HCT116 (cell line): ENCODE data around the gene NBDY. TPM values are rescaled to one million over a fixed set of nuclear protein-coding genes. Genes with fewer than 3 reads are reported as not detected.

Experiments
- ATAC-seq: fragments of 200-7000 bp; cut with Tn5 transposase; 2 replicates; pipeline ENCODE4 v1.9.1; 2020; ENCODE audit warnings: mild to moderate bottlenecking, moderate library complexity
- BruUV-seq: library from RNA; stranded (reverse); fragments of 400-500 nt; replicated peaks from 2 replicates; lab custom pipeline; 2021; lab: Mats Ljungman, UMichigan
- CTCF ChIA-PET: fragments of 300-600 bp; sonication (Branson Sonifier 250); formaldehyde crosslinking; loops from one replicate; lab custom pipeline; 2021; ENCODE audit warnings: antibody characterized with exemption; lab: Charles Lee
- POLR2A ChIA-PET: fragments of 300-600, 350-600 bp; sonication (Branson Sonifier 250); formaldehyde crosslinking; loops from one replicate; lab custom pipeline; 2021; ENCODE audit warnings: antibody characterized with exemption; lab: Charles Lee
- RAD21 ChIA-PET, 2 experiments: fragments of 300-600 bp; sonication (Branson Sonifier 250); formaldehyde crosslinking; loops; one replicate each; lab custom pipeline; 2023; ENCODE audit warnings: low total read pairs in 2 of 2; ENCODE audit not compliant: uncharacterized antibody in 2 of 2, unreplicated experiment in 2 of 2, low non-redundant PET in 1 of 2; lab: Charles Lee
- DNase-seq: peaks from one replicate; pipeline ENCODE4 v3.0.0-alpha.2; 2010; ENCODE audit warnings: low read depth, low spot score
- H2AFZ ChIP-seq: fragments of 200-600 bp; shearing (Covaris generic), sonication (generic); 2 replicates; pipeline ENCODE4 v1.6.1; 2017; ENCODE audit warnings: low read depth, mixed run types, mixed read lengths, antibody characterized with exemption, low read length; ENCODE audit not compliant: poor library complexity, severe bottlenecking
- H3K27ac ChIP-seq: 2 replicates; pipeline ENCODE4 v1.5.1; 2012; ENCODE audit warnings: low read depth, low read length
- H3K27me3 ChIP-seq: fragments of 200-600 bp; sonication (generic); 2 replicates; pipeline ENCODE4 v1.6.1; 2016; ENCODE audit warnings: mixed run types, low read length, mixed read lengths; ENCODE audit not compliant: insufficient read depth
- H3K36me3 ChIP-seq, 2 experiments: fragments of 200-500 bp in 1 of 2; fragments of 200-600 bp in 1 of 2; sonication (Bioruptor generic) in 1 of 2; sonication (generic) in 1 of 2; 2 replicates each; pipeline versions ENCODE4 v1.5.1 to v1.6.1; 2014 to 2016; ENCODE audit warnings: low read length in 2 of 2, inconsistent platforms in 1 of 2, mixed read lengths in 1 of 2, mixed run types in 1 of 2; ENCODE audit not compliant: insufficient read depth in 2 of 2, control insufficient read depth in 1 of 2
- H3K4me1 ChIP-seq, 2 experiments: fragments of 200-600 bp in 1 of 2; sonication (generic) in 1 of 2; 2 replicates each; pipeline versions ENCODE4 v1.5.1 to v1.6.1; 2012 to 2017; ENCODE audit warnings: low read length in 2 of 2, inconsistent platforms in 1 of 2, mild to moderate bottlenecking in 1 of 2, mixed read lengths in 1 of 2, mixed run types in 1 of 2, moderate library complexity in 1 of 2; ENCODE audit not compliant: insufficient read depth in 2 of 2, control insufficient read depth in 1 of 2
- H3K4me2 ChIP-seq: fragments of 200-600 bp; sonication (generic); 2 replicates; pipeline ENCODE4 v1.6.1; 2017; ENCODE audit warnings: mixed run types, low read length, mixed read lengths
- H3K4me3 ChIP-seq, 2 experiments: fragments of 200-600 bp in 1 of 2; sonication (generic) in 1 of 2; replicated peaks in 1 of 2; 2 replicates each; pipeline ENCODE4 v1.5.1; 2011 to 2016; ENCODE audit warnings: low read length in 2 of 2, control low read depth in 1 of 2, low read depth in 1 of 2, mild to moderate bottlenecking in 1 of 2, mixed read lengths in 1 of 2, mixed run types in 1 of 2
- H3K79me2 ChIP-seq: fragments of 200-600 bp; sonication (generic); 2 replicates; pipeline ENCODE4 v1.6.1; 2017; ENCODE audit warnings: mild to moderate bottlenecking, mixed run types, low read length, moderate library complexity, mixed read lengths; ENCODE audit not compliant: insufficient read depth
- H3K9ac ChIP-seq: fragments of 200-600 bp; sonication (generic); 2 replicates; pipeline ENCODE4 v1.6.1; 2016; ENCODE audit warnings: low read length, mixed read lengths
- H3K9me2 ChIP-seq: fragments of 200-600 bp; sonication (generic), shearing (Covaris generic); 2 replicates; pipeline ENCODE4 v1.6.1; 2017; ENCODE audit warnings: mixed run types, mild to moderate bottlenecking, moderate library complexity; ENCODE audit not compliant: insufficient read depth
- H3K9me3 ChIP-seq, 2 experiments: fragments of 200-500 bp in 1 of 2; fragments of 200-600 bp in 1 of 2; sonication (Bioruptor generic) in 1 of 2; sonication (generic) in 1 of 2; 2 replicates each; pipeline ENCODE4 v1.6.1; 2014 to 2017; ENCODE audit warnings: low read length in 2 of 2, mixed read lengths in 2 of 2, inconsistent platforms in 1 of 2, low read depth in 1 of 2, mild to moderate bottlenecking in 1 of 2, mixed run types in 1 of 2, moderate library complexity in 1 of 2; ENCODE audit not compliant: control insufficient read depth in 1 of 2, insufficient read depth in 1 of 2
- H4K20me1 ChIP-seq: fragments of 200-600 bp; sonication (generic), shearing (Covaris generic); 2 replicates; pipeline ENCODE4 v1.6.1; 2017; ENCODE audit warnings: mixed run types, mild to moderate bottlenecking, moderate library complexity; ENCODE audit not compliant: insufficient read depth
- CBX3 ChIP-seq: IDR thresholded peaks from 2 replicates; pipeline ENCODE4 v1.6.1; 2012; ENCODE audit warnings: low read depth
- CEBPB ChIP-seq: IDR thresholded peaks from 2 replicates; pipeline ENCODE4 v1.6.1; 2012; ENCODE audit warnings: low read depth
- EGR1 ChIP-seq: IDR thresholded peaks from 2 replicates; pipeline ENCODE4 v1.6.1; 2012; ENCODE audit warnings: low read depth
- EZH2 ChIP-seq: fragments of 200-600 bp; sonication (generic); IDR thresholded peaks from 2 replicates; pipeline ENCODE4 v1.6.1; 2017; ENCODE audit warnings: antibody characterized with exemption, mixed run types
- EZH2phosphoT487 ChIP-seq: fragments of 200-600 bp; IDR thresholded peaks from 2 replicates; pipeline ENCODE4 v1.6.1; 2018; ENCODE audit warnings: antibody characterized with exemption, borderline replicate concordance
- FOSL1 ChIP-seq: IDR thresholded peaks from 2 replicates; pipeline ENCODE4 v1.6.1; 2012; ENCODE audit warnings: low read depth
- JUND ChIP-seq: IDR thresholded peaks from 2 replicates; pipeline ENCODE4 v1.6.1; 2012
- POLR2AphosphoS5 ChIP-seq: IDR thresholded peaks from 2 replicates; pipeline ENCODE4 v1.6.1; 2011; ENCODE audit warnings: mild to moderate bottlenecking, low read depth, low read length, moderate library complexity
- RAD21 ChIP-seq: IDR thresholded peaks from 2 replicates; pipeline ENCODE4 v1.6.1; 2012; ENCODE audit warnings: low read depth, mild to moderate bottlenecking
- SIN3A ChIP-seq: IDR thresholded peaks from 2 replicates; pipeline ENCODE4 v1.6.1; 2012; ENCODE audit warnings: low read depth
- SRF ChIP-seq: IDR thresholded peaks from 2 replicates; pipeline ENCODE4 v1.6.1; 2012; ENCODE audit warnings: low read depth
- TCF7L2 ChIP-seq: IDR thresholded peaks from 2 replicates; pipeline ENCODE4 v1.7.0; 2011; ENCODE audit warnings: borderline replicate concordance, inconsistent platforms; ENCODE audit not compliant: insufficient read depth, insufficient read length; ENCODE audit errors: extremely low read depth
- YY1 ChIP-seq: IDR thresholded peaks from 2 replicates; pipeline ENCODE4 v1.6.1; 2011; ENCODE audit warnings: low read length, low read depth, moderate library complexity, mild to moderate bottlenecking; ENCODE audit not compliant: insufficient replicate concordance; ENCODE audit errors: extremely low read depth
- ZFX ChIP-seq: fragments of 450-650 bp; IDR thresholded peaks from 2 replicates; pipeline ENCODE4 v1.6.1; 2017
- ZNF274 ChIP-seq: fragments of 200-500 bp; sonication (Bioruptor generic); IDR thresholded peaks from 2 replicates; pipeline ENCODE4 v1.6.1; 2014; ENCODE audit warnings: mild to moderate bottlenecking, low read depth, low read length, inconsistent platforms
- intact Hi-C: fragments of 100-400 bp; cut with micrococcal nuclease; formaldehyde crosslinking; loops from 2 replicates; pipeline ENCODE4 v1.10.0; 2022
- total RNA-seq: library from RNA; stranded (reverse); gene quantifications from one replicate; pipeline ENCODE4 v1.2.1, GENCODE V29; 2021; ENCODE audit not compliant: unreplicated experiment
- TF ChIP-seq, protein P1 (sequence below): IDR thresholded peaks from 2 replicates; pipeline ENCODE4 v1.6.1; 2011; ENCODE audit warnings: mild to moderate bottlenecking, low read length, moderate library complexity; ENCODE audit not compliant: insufficient replicate concordance; ENCODE audit errors: extremely low read depth
- TF ChIP-seq, protein P2 (sequence below): IDR thresholded peaks from 2 replicates; pipeline ENCODE4 v1.6.1; 2012; ENCODE audit warnings: low read depth
- TF ChIP-seq, protein P3 (sequence below): IDR thresholded peaks from 2 replicates; pipeline ENCODE4 v1.6.1; 2012
- TF ChIP-seq, protein P4 (sequence below), 3 experiments: fragments of 200-600 bp in 1 of 3; sonication (generic) in 1 of 3; IDR thresholded peaks in 2 of 3; conservative IDR thresholded peaks in 1 of 3; 2 replicates each; pipeline ENCODE4 v1.5.1; 2012 to 2017; ENCODE audit warnings: low read depth in 2 of 3, low read length in 2 of 3, antibody characterized with exemption in 1 of 3, borderline replicate concordance in 1 of 3, control low read depth in 1 of 3, mild to moderate bottlenecking in 1 of 3, mixed read lengths in 1 of 3, mixed run types in 1 of 3, moderate library complexity in 1 of 3; ENCODE audit not compliant: insufficient read depth in 1 of 3

NBDY gene
- total RNA-seq, 1 experiment from 2014 or later = 65.6 TPM

DNA sequence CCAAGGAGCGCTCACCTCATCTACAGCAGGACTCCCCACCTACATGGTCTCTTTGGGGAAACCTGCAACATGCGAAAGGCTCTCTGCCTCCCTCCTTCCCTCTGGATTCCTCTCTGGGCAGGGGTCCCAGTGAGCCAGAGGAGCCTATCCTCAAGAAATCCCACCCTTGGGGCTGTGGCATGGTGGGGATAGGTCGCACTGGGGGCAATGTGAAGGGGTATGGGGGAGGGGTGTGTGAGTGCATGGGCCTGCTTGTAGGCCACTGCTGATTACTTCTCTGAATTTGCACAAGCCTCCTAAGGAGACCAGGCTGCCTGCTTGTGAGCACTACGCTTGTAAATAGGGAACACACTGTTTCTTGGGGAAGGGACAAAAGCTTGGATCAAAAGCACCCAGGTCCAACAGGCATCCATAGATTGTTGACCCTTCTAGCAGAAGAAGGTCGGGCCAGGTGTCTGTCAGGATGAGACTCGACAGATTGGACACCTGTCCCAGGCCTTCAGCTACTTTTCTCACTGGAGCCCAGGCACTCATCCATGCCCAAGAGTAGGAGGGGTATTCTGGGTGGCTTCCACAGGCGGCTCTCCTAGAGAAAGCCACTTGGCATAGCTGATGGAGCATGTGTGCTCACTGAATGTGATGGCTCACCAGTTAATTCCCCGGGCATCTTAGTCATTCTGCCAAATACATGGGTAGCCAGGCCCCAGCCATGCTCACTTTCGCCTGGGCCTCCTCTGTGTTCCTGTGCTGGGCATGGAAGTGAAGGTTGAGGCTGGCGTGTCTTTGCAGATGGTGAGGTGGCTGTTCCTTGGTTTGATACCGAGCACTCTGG lies 75.0 kb downstream of the NBDY start:
- Histone ChIP-seq H2AFZ (no peak overlapping the region), H3K9me3 (no peaks in the 10 kb centered on the region), H3K4me2 (no peak overlapping the region), H3K4me3 (no peak overlapping the region), H3K36me3 (no peaks in the 10 kb centered on the region)
- intact Hi-C loops = no loop called here
- DNase-seq = no peak
- BruUV-seq = no TSS peak
- RAD21 ChIA-PET = no interaction called here
- TF ChIP-seq POLR2AphosphoS5 (no peak), CBX3 (no peak), CEBPB (no peak), JUND (no peak), ZNF274 (no peak), RAD21 (no peak), EZH2 (no peak), SRF (no peak), EZH2phosphoT487 (no peak), TCF7L2 (no peak), EGR1 (no peak), FOSL1 (no peak), YY1 (no peak), ZFX (no peak), SIN3A (no peak)
- TF ChIP-seq, protein P1, sequence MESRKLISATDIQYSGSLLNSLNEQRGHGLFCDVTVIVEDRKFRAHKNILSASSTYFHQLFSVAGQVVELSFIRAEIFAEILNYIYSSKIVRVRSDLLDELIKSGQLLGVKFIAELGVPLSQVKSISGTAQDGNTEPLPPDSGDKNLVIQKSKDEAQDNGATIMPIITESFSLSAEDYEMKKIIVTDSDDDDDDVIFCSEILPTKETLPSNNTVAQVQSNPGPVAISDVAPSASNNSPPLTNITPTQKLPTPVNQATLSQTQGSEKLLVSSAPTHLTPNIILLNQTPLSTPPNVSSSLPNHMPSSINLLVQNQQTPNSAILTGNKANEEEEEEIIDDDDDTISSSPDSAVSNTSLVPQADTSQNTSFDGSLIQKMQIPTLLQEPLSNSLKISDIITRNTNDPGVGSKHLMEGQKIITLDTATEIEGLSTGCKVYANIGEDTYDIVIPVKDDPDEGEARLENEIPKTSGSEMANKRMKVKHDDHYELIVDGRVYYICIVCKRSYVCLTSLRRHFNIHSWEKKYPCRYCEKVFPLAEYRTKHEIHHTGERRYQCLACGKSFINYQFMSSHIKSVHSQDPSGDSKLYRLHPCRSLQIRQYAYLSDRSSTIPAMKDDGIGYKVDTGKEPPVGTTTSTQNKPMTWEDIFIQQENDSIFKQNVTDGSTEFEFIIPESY = no peak
- TF ChIP-seq, protein P2, sequence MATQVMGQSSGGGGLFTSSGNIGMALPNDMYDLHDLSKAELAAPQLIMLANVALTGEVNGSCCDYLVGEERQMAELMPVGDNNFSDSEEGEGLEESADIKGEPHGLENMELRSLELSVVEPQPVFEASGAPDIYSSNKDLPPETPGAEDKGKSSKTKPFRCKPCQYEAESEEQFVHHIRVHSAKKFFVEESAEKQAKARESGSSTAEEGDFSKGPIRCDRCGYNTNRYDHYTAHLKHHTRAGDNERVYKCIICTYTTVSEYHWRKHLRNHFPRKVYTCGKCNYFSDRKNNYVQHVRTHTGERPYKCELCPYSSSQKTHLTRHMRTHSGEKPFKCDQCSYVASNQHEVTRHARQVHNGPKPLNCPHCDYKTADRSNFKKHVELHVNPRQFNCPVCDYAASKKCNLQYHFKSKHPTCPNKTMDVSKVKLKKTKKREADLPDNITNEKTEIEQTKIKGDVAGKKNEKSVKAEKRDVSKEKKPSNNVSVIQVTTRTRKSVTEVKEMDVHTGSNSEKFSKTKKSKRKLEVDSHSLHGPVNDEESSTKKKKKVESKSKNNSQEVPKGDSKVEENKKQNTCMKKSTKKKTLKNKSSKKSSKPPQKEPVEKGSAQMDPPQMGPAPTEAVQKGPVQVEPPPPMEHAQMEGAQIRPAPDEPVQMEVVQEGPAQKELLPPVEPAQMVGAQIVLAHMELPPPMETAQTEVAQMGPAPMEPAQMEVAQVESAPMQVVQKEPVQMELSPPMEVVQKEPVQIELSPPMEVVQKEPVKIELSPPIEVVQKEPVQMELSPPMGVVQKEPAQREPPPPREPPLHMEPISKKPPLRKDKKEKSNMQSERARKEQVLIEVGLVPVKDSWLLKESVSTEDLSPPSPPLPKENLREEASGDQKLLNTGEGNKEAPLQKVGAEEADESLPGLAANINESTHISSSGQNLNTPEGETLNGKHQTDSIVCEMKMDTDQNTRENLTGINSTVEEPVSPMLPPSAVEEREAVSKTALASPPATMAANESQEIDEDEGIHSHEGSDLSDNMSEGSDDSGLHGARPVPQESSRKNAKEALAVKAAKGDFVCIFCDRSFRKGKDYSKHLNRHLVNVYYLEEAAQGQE = no peak
- TF ChIP-seq, protein P3, sequence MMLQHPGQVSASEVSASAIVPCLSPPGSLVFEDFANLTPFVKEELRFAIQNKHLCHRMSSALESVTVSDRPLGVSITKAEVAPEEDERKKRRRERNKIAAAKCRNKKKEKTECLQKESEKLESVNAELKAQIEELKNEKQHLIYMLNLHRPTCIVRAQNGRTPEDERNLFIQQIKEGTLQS = no peak
- TF ChIP-seq, protein P4, sequence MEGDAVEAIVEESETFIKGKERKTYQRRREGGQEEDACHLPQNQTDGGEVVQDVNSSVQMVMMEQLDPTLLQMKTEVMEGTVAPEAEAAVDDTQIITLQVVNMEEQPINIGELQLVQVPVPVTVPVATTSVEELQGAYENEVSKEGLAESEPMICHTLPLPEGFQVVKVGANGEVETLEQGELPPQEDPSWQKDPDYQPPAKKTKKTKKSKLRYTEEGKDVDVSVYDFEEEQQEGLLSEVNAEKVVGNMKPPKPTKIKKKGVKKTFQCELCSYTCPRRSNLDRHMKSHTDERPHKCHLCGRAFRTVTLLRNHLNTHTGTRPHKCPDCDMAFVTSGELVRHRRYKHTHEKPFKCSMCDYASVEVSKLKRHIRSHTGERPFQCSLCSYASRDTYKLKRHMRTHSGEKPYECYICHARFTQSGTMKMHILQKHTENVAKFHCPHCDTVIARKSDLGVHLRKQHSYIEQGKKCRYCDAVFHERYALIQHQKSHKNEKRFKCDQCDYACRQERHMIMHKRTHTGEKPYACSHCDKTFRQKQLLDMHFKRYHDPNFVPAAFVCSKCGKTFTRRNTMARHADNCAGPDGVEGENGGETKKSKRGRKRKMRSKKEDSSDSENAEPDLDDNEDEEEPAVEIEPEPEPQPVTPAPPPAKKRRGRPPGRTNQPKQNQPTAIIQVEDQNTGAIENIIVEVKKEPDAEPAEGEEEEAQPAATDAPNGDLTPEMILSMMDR (IDR thresholded peaks at IDR 0.05 in 2 of 3, conservative IDR thresholded peaks at IDR 0.05 in 1 of 3; ENCODE audit: borderline replicate concordance in 1 of 3, insufficient read depth in 1 of 3, low read depth in 2 of 3, low read length in 2 of 3) = no peak
- TF ChIP-seq, all 23 proteins: peak for 0
- H4K20me1 ChIP-seq = no peaks in the 10 kb centered on the region
- no peaks in the 10 kb centered on the region for H3K27me3 ChIP-seq
- no peak overlapping the region for H3K27ac ChIP-seq
- CTCF ChIA-PET = no interaction called here
- no peaks in the 10 kb centered on the region for H3K4me1 ChIP-seq
- POLR2A ChIA-PET = no interaction called here
- H3K79me2 ChIP-seq = no peaks in the 10 kb centered on the region
- no peak overlapping the region for H3K9ac ChIP-seq
- ATAC-seq = no peak
- H3K9me2 ChIP-seq = no peaks in the 10 kb centered on the region
